Body of pancreas (tissue), 4 donors: Measurements from ENCODE around the gene SLC5A10.

Experiments
- POLR2A ChIP-seq, 3 donors: fragments of 450-650 bp; IDR thresholded peaks; one replicate each; pipeline ENCODE4 v1.6.1; 2016; ENCODE audit warnings: antibody characterized with exemption in 3 of 3, mild to moderate bottlenecking in 2 of 3
- TF ChIP-seq, protein P1 (sequence below), 7 experiments: fragments of 450-650 bp in 4 of 7; fragments of 200-600 bp in 3 of 7; sonication (generic) in 3 of 7; IDR thresholded peaks; one replicate each; pipeline ENCODE4 v1.5.1; 2016 to 2019; ENCODE audit warnings: antibody characterized with exemption in 7 of 7

DNA sequence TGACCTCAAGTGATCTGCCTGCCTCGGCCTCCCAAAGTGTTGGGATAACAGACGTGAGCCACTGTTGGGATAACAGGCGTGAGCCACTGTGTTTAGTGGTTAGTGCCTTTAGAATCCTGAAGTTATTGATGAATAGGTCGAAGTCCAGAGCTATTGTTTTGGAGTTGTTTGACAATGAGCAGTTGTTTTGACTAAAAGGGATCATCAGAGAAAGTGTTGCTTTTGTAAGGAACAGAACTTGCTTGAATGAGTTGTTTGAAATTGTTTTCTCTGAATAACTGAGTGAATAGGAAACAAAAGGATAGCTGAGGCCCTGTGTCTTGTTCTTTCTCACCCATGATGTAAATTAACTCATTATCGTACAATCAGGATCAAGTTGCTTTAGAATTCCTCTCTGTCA is 47.5 kb upstream of the SLC5A10 start:
- no peak for TF ChIP-seq POLR2A (IDR thresholded peaks at IDR 0.05)
- TF ChIP-seq, protein P1, sequence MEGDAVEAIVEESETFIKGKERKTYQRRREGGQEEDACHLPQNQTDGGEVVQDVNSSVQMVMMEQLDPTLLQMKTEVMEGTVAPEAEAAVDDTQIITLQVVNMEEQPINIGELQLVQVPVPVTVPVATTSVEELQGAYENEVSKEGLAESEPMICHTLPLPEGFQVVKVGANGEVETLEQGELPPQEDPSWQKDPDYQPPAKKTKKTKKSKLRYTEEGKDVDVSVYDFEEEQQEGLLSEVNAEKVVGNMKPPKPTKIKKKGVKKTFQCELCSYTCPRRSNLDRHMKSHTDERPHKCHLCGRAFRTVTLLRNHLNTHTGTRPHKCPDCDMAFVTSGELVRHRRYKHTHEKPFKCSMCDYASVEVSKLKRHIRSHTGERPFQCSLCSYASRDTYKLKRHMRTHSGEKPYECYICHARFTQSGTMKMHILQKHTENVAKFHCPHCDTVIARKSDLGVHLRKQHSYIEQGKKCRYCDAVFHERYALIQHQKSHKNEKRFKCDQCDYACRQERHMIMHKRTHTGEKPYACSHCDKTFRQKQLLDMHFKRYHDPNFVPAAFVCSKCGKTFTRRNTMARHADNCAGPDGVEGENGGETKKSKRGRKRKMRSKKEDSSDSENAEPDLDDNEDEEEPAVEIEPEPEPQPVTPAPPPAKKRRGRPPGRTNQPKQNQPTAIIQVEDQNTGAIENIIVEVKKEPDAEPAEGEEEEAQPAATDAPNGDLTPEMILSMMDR (IDR thresholded peaks at IDR 0.05) = no peak
